Transverse colon (tissue), 4 donors: Measurements from ENCODE around the gene METTL2B. TPM values are rescaled to one million over a fixed set of nuclear protein-coding genes. Genes with fewer than 3 reads are reported as not detected.
"Not testable (repeated sequence)": the region's sequence is repeated elsewhere in the genome, so short reads cannot be mapped to it uniquely, and the experiment has no call there.

ENCODE experiments used
- DNase-seq: peaks from one replicate; pipeline ENCODE4 v3.0.0-alpha.2; 2019
- H3K27ac ChIP-seq, 4 donors: fragments of 200-600 bp; sonication (generic); 2 replicates each; pipeline ENCODE4 v1.5.1; 2016 to 2018; ENCODE audit warnings: inconsistent platforms in 4 of 4
- H3K27me3 ChIP-seq: fragments of 200-600 bp; sonication (generic); 2 replicates; pipeline ENCODE4 v1.5.1; 2017; ENCODE audit warnings: inconsistent platforms
- H3K36me3 ChIP-seq, 4 donors: fragments of 200-600 bp; sonication (generic); 2 replicates each; pipeline ENCODE4 v1.5.1; 2017 to 2019; ENCODE audit warnings: inconsistent platforms in 4 of 4
- H3K4me1 ChIP-seq, 4 donors: fragments of 200-600 bp; sonication (generic); 2 replicates each; pipeline ENCODE4 v1.5.1; 2017 to 2020; ENCODE audit warnings: inconsistent platforms in 4 of 4
- H3K4me3 ChIP-seq, 4 donors: fragments of 200-600 bp; sonication (generic); 1 replicate in 1 of 4; 2 replicates in 3 of 4; pipeline versions ENCODE4 v1.5.1 to v1.6.1; 2017 to 2019; ENCODE audit warnings: inconsistent platforms in 4 of 4
- H3K9me3 ChIP-seq, 2 donors: fragments of 200-600 bp; sonication (generic); 2 replicates each; pipeline ENCODE4 v1.5.1; 2017 to 2019; ENCODE audit warnings: inconsistent platforms in 2 of 2
- POLR2AphosphoS5 ChIP-seq, 3 donors: sonication (generic); formaldehyde crosslinking; IDR thresholded peaks; one replicate each; pipeline ENCODE4 v1.6.1; 2016; ENCODE audit warnings: antibody characterized with exemption in 3 of 3
- WGBS, 2 donors: methylation state at CpG; one replicate each; pipeline ENCODE4 v1.1.5; 2018; ENCODE audit warnings: low coverage in 1 of 2; 5-methylcytosine and 5-hydroxymethylcytosine counted together
- in situ Hi-C, 4 donors: fragments of 200-750 bp; cut with MboI; loops; one replicate each; pipeline versions ENCODE4 v1.15.0 to v1.15.1; 2017; ENCODE audit warnings: low sequenced_read_pairs in 3 of 4, low pct_ligation_motif_present in 1 of 4, low pct_unique_long_range_greater_than_20kb in 1 of 4
- intact Hi-C: fragments of 100-400 bp; cut with DNase I; formaldehyde crosslinking; loops from one replicate; pipeline ENCODE4 v1.15.1; 2023; ENCODE audit warnings: low total_unique reads
- total RNA-seq, 4 donors: library from RNA; depleted of rRNA; stranded (reverse); fragments of >200 nt; gene quantifications; one replicate each; pipeline ENCODE4 v1.1.0, GENCODE V29; 2016

The METTL2B gene
- total RNA-seq, 4 donors from 2014 or later, result 22.1 to 30.3 (median 23.2) TPM

DNA sequence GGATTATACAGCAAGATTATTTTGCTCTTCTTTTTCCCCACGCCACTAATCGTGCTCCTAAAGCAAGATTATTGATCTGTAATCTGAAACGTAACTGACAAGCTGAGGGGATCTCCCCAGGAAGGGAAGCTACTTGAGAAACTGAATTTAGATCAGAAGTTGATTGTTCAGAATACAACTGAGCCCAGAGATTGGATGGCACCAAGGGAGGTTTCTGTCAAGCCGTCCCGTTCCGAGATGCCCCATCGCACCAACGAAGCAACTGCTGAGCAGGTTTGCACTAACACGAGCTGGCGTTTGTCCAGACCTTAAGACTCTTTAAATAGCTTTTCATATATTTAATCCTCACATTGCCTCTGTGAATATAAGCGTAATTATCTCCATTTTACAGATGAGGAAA is 35.1 kb downstream of the METTL2B start:
- WGBS, 2 donors, result 71 to 76% methylated on average over 1 to 11 of the region's 11 CpGs
- H3K27ac ChIP-seq, H3K27me3 ChIP-seq, in situ Hi-C loops, H3K4me1 ChIP-seq, intact Hi-C loops, H3K9me3 ChIP-seq, DNase-seq, H3K4me3 ChIP-seq, H3K36me3 ChIP-seq: not testable (repeated sequence)

DNA sequence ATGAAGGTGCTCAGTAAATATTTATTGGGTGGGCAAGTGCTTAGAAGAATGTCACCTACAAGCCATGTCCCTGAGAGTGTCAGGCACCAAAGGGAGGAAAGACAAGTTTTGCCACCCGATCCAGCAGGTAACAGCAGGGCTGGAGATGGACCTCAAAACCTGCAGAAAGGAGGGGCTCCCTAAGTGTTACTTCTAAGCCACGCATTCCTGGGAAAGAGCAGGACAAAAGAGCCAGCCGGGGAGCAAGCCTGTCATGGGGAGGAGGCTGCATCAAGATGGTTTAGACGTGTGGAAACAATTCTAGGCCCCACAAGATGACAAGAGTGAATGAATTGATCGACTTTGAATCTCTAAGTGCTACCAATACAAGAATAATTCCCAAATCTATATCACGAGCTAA is 38.7 kb downstream of the METTL2B start:
- H3K4me3 ChIP-seq, H3K27ac ChIP-seq, H3K4me1 ChIP-seq, intact Hi-C loops, DNase-seq, H3K36me3 ChIP-seq, in situ Hi-C loops, H3K27me3 ChIP-seq, H3K9me3 ChIP-seq: not testable (repeated sequence)
- WGBS, 2 donors, result 76% methylated on average over 6 of the region's 6 CpGs

DNA sequence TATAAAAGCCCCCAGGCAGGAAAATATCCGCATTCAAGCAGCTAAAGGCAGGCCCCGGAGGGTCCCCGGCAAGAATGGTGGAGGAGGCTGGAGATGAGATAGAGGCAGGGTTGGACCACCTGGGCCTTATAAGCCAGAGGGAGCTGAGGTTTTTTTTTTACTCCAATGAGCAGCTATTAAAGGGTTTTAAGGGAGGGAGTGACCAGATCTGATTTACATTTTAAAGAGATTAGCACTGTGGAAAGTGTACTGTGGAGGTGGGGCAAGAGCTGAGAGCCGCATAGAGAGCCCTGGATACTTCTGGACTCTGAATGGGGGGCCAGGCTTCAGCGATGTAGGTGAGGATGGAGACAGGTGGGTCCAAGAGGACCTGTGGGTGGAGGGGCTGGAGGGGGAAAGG is 40.5 kb downstream of the METTL2B start:
- 83 to 100% methylated on average over 1 to 5 of the region's 5 CpGs for WGBS, 2 donors

DNA sequence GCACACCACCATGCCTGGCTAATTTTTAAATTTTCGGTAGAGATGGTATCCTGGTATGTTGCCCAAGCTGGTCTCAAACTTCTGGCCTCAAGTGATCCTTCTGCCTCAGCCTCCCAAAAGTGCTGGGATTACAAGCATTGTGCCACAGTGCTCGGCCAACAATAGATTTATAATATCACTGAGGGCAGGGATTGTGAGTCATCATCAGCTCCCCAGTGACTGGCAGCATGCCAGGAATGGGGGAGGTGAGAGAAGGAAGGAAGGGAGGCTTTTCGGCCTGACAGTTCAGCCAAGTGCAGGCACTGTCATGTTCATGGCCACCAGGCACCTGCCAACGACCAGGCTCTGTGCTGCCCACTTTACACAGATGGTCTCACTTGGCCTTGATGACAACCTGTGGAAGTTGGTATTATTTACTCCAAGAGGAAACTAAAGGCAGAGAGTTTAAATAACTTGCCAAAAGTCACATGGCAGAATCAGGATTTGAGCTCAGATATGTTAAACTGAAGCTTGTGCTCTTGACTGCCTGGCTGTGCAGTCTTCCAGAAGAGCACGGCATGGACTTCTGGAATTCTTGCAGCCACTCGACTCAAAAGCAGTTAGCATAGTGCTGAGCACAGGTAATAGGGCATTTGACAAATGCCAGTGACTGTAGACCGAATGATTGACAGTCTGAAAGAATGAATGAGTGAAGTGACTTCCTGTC is 46.8 kb downstream of the METTL2B start:
- WGBS, 2 donors, result 20% methylated on average over 5 of the region's 7 CpGs; no CpG with 5 or more reads in 1 of the 2 donors
- intact Hi-C loops, H3K9me3 ChIP-seq, H3K27me3 ChIP-seq, H3K4me3 ChIP-seq, in situ Hi-C loops, H3K36me3 ChIP-seq: not testable (repeated sequence)
- peak in 2 of 3 donors; percentile 47 to 52 for TF ChIP-seq POLR2AphosphoS5 (IDR thresholded peaks at IDR 0.05)
- Histone ChIP-seq H3K4me1 (peaks cover 5 to 24% (median 7%) of the 10 kb centered on the region in 4 donors), H3K27ac (peak overlapping the region; percentile 65 to 74 (median 70))
- peak; percentile 94 for DNase-seq

More for the DNA sequence above, 40.5 kb downstream of the METTL2B start:
- intact Hi-C loops, H3K27ac ChIP-seq, H3K27me3 ChIP-seq, H3K4me3 ChIP-seq, DNase-seq, H3K36me3 ChIP-seq, H3K9me3 ChIP-seq, H3K4me1 ChIP-seq, in situ Hi-C loops: not testable (repeated sequence)

DNA sequence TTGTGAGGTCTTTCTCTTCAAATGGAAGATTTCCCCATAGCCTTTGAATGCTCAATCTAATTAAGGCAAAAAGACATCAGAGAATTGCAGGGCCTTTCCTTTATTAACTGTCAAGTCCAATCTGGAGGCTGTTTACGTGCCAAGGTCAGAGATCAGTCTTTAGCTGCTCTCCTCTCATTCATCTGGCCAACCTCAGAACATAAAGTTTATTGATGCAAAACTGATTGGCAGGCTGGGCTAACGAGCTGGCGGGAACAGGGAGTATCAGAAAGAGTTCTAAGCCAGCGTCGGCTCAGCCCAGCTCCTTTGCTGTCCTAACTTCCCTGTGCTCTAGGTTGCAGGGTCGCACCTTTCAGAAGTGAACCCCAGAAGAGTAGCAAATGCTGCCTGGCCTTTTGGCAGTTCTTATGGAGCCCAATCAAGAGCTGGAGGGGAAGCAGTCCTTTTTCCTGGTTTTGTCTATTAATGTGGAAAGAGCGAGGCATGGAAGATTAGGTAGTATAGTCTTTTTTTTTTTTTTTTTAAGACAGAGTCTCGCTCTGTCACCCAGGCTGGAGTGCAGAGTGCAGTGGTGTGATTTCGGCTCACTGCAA is 47.5 kb downstream of the METTL2B start:
- DNase-seq, result peak; percentile 26
- peak overlapping the region; percentile 65 to 74 (median 70) for H3K27ac ChIP-seq
- intact Hi-C loops, H3K36me3 ChIP-seq, H3K9me3 ChIP-seq, H3K27me3 ChIP-seq, in situ Hi-C loops, H3K4me3 ChIP-seq: not testable (repeated sequence)
- H3K4me1 ChIP-seq, result peaks cover 5 to 24% (median 7%) of the 10 kb centered on the region in 4 donors
- WGBS, 2 donors, result 27 to 28% methylated on average over 3 to 9 of the region's 9 CpGs

DNA sequence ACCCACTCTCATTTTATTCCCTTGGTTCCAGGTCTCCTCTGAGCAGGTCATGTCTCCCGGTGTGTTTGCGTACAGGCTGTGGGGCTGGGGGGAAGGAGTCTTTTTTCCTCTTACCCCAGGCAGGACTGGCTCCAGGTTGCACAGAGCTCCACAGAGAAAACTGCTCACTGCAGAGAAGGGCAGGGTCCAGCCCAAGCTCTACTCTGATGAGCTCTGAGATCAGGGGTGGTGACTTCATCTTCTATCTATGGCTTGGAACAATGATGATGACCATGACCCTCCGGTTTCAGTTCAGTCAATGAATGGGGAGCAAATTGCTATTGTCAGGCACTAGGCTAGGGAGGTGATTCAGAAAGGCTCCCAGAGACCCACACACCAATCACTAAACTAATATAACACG is 49.0 kb downstream of the METTL2B start:
- DNase-seq, H3K9me3 ChIP-seq, H3K36me3 ChIP-seq, H3K27me3 ChIP-seq, H3K27ac ChIP-seq, in situ Hi-C loops, H3K4me3 ChIP-seq, intact Hi-C loops: not testable (repeated sequence)
- H3K4me1 ChIP-seq, result peaks cover 7 to 30% (median 12%) of the 10 kb centered on the region in 4 donors
- WGBS, 2 donors, result 94% methylated on average over 4 of the region's 4 CpGs; no CpG with 5 or more reads in 1 of the 2 donors

DNA sequence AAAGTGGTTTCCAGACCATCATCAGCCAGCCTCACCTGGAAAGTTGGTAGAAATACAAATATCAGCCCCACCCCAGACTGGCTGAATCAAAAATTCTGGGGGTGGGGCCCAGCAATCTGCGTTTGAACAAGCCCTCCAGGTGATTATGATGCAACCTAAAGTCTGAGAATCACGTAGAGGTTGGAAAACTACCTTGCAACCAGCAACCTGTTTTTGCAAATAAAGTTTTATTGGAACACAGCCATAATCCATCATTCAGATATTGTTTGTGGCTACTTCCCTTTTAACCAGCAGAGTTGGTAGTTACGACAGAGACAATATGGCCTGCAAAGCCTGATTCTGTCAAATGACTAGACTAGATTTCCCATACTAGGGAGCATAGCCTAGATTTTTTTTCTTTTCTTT is 49.5 kb downstream of the METTL2B start:
- DNase-seq, H3K36me3 ChIP-seq, in situ Hi-C loops, H3K27ac ChIP-seq, intact Hi-C loops, H3K9me3 ChIP-seq, H3K4me3 ChIP-seq, H3K27me3 ChIP-seq: not testable (repeated sequence)
- WGBS, 2 donors, result 66% methylated on average over 3 of the region's 3 CpGs; no CpG with 5 or more reads in 1 of the 2 donors
- peaks cover 7 to 30% (median 12%) of the 10 kb centered on the region in 4 donors for H3K4me1 ChIP-seq

DNA sequence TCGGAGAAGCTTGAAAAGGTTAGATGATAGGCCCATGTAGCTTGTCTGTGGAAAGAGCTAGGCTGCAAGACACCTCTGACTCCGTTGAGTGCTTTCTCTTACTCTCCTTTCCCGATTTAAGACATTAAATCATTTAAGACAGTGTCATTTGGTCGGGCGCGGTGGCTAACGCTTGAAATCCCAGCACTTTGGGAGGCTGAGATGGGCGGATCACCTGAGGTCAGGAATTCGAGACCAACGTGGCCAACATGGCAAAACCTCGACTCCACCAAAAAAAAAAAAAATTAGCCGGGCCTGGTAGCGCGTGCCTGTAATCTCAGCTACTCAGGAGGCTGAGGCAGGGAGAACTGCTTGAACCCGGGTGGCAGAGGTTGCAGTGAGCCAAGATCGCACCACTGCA is 52.6 kb downstream of the METTL2B start:
- DNase-seq, H3K4me3 ChIP-seq, intact Hi-C loops, H3K36me3 ChIP-seq, H3K27ac ChIP-seq, H3K27me3 ChIP-seq, H3K9me3 ChIP-seq, in situ Hi-C loops: not testable (repeated sequence)
- WGBS, 2 donors, result 93 to 94% methylated on average over 9 to 16 of the region's 16 CpGs
- peaks cover 7 to 27% (median 15%) of the 10 kb centered on the region in 4 donors for H3K4me1 ChIP-seq

DNA sequence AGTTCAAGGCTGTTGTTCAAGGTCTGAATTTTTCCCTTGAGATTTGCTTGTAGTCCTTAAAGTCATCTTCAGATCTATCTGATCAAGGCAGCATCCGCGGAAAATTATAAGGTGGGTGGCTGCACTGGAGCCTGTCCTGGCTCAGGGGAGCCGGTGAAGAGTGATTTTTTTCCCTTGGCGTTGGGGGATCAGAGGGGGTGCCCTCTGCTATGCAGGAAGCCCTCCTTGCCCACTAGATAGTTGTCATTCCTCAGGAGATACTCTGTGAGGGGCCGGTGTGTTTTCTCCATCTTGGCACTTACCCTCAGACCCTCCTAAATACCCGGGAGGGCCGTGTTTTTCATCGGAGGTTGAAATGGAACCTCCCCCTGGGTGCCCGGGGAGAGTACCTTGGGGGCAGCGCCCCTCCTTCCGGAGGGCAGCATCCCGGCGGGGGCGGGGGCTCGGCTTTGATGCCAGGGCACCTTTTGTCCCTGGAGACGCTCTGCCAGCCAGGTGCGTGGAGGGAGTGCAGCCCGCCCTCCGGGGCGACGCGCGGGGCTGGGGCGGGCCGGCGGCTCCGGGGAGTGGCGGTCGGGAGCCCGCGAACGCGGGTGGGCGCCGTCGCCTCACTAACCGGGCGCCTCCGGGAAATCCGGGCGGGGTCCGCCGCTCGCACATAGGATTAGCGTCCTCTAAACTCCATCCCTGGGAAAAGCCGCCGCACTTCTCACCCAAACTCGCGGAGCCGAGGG is 53.7 kb downstream of the METTL2B start:
- peak overlapping the region; percentile 90 to 100 (median 94) for H3K4me3 ChIP-seq
- peak; percentile 48 for DNase-seq
- peaks cover 7 to 30% (median 15%) of the 10 kb centered on the region in 4 donors for H3K4me1 ChIP-seq
- intact Hi-C loops, H3K27me3 ChIP-seq, H3K36me3 ChIP-seq, H3K9me3 ChIP-seq, in situ Hi-C loops: not testable (repeated sequence)
- WGBS, 2 donors, result 5 to 71% methylated on average over 2 to 24 of the region's 50 CpGs
- H3K27ac ChIP-seq, result peak overlapping the region; percentile 99 to 100 (median 99)
